Measurements from ENCODE around the gene MUC4.

GRCh38 chr3:195825191-195825588 lies 13.5 kb upstream of the MUC4 start:
- TF ChIP-seq POLR2A (IDR thresholded peaks at IDR 0.05) (no peak), CTCF (IDR thresholded peaks at IDR 0.05) (no peak)

All from testis (tissue), 2 donors.